GM12878 (cell line): Measurements from ENCODE around the gene ACP3. TPM values are rescaled to one million over a fixed set of nuclear protein-coding genes. Genes with fewer than 3 reads are reported as not detected.
A peak's percentile ranks its signal among the peaks of the same experiment; 100 is the strongest.

ENCODE experiments used
- BCLAF1 ChIP-seq: fragments of 450-650 bp; IDR thresholded peaks from 2 replicates; pipeline ENCODE4 v1.6.1; 2017; ENCODE audit warnings: antibody characterized with exemption, mild to moderate bottlenecking, moderate library complexity
- BHLHE40 ChIP-seq, 2 experiments: fragments of 450-650 bp in 1 of 2; IDR thresholded peaks; 2 replicates each; pipeline ENCODE4 v1.6.1; 2011 to 2017; ENCODE audit warnings: low read depth in 2 of 2, borderline replicate concordance in 1 of 2, improper control_type of control experiment in 1 of 2, low read length in 1 of 2, mild to moderate bottlenecking in 1 of 2
- CEBPB ChIP-seq, 2 experiments: fragments of 150-350 bp in 1 of 2; IDR thresholded peaks; 2 replicates each; pipeline ENCODE4 v1.6.1; 2012 to 2014; ENCODE audit warnings: low read depth in 2 of 2, low read length in 2 of 2, borderline replicate concordance in 1 of 2, inconsistent platforms in 1 of 2
- CHD2 ChIP-seq: IDR thresholded peaks from 2 replicates; pipeline ENCODE4 v1.6.1; 2011; ENCODE audit warnings: low read depth, low read length, improper control_type of control experiment, borderline replicate concordance
- CTCF ChIP-seq, 3 experiments: IDR thresholded peaks in 2 of 3; conservative IDR thresholded peaks in 1 of 3; 2 replicates each; pipeline ENCODE4 v1.5.1; 2011; ENCODE audit warnings: low read depth in 3 of 3, low read length in 3 of 3, mild to moderate bottlenecking in 3 of 3, control low read depth in 2 of 3, moderate library complexity in 2 of 3, inconsistent platforms in 1 of 3, mixed read lengths in 1 of 3; ENCODE audit not compliant: control insufficient read depth in 2 of 3, insufficient read depth in 1 of 3; ENCODE audit errors: extremely low read depth in 1 of 3
- IRF4 ChIP-seq: IDR thresholded peaks from 2 replicates; pipeline ENCODE4 v1.6.1; 2011; ENCODE audit warnings: low read depth, low read length
- JUNB ChIP-seq: IDR thresholded peaks from 2 replicates; pipeline ENCODE4 v1.6.1; 2016; ENCODE audit warnings: antibody characterized with exemption, mild to moderate bottlenecking
- PRDM15 ChIP-seq: fragments of 450-650 bp; formaldehyde crosslinking; IDR thresholded peaks from 2 replicates; pipeline ENCODE4 v1.4.0; 2020; ENCODE audit warnings: mild to moderate bottlenecking, moderate library complexity
- SIN3A ChIP-seq: IDR thresholded peaks from 2 replicates; pipeline ENCODE4 v1.6.1; 2012; ENCODE audit warnings: low read depth, low read length, improper control_type of control experiment
- SREBF1 ChIP-seq: IDR thresholded peaks from 2 replicates; pipeline ENCODE4 v1.6.1; 2012; ENCODE audit warnings: mild to moderate bottlenecking, low read length
- STAT1 ChIP-seq: fragments of 450-650 bp; conservative IDR thresholded peaks from 2 replicates; pipeline ENCODE4 v1.6.1; 2014; ENCODE audit warnings: antibody characterized with exemption, mild to moderate bottlenecking
- YBX1 ChIP-seq: fragments of 450-650 bp; IDR thresholded peaks from 2 replicates; pipeline ENCODE4 v1.6.1; 2016; ENCODE audit warnings: antibody characterized with exemption
- YY1 ChIP-seq: IDR thresholded peaks from 2 replicates; pipeline ENCODE4 v1.6.1; 2011; ENCODE audit warnings: low read depth, mild to moderate bottlenecking, low read length
- ZNF24 ChIP-seq: fragments of 450-650 bp; IDR thresholded peaks from 2 replicates; pipeline ENCODE4 v1.6.1; 2017; ENCODE audit warnings: antibody characterized with exemption, mild to moderate bottlenecking
- ZZZ3 ChIP-seq: IDR thresholded peaks from 2 replicates; pipeline ENCODE4 v1.6.1; 2011; ENCODE audit warnings: low read depth; ENCODE audit not compliant: control insufficient read depth, insufficient read length
- polyA plus RNA-seq, 11 experiments: library from polyadenylated mRNA; depleted of rRNA in 4 of 11; unstranded in 6 of 11; stranded (reverse) in 5 of 11; fragments of >200 nt; fragmentation: Nextera tagmentation in 4 of 11; fragmentation: Illumina TruSeq in 1 of 11; extraction: Ambion mirVana in 4 of 11; extraction: Trizol in 1 of 11; gene quantifications; 1 replicate in 1 of 11; 2 replicates in 10 of 11; pipeline versions ENCODE4 v1.2.1 to v1.2.3, GENCODE V29; 2011 to 2016; ENCODE audit warnings: inconsistent platforms in 2 of 11, missing spikeins in 2 of 11, low read depth in 1 of 11
- total RNA-seq, 4 experiments: library from RNA; depleted of rRNA in 3 of 4; stranded (reverse); fragments of >200 nt in 3 of 4; fragmentation: Illumina TruSeq in 1 of 4; extraction: Trizol in 1 of 4; gene quantifications; 2 replicates each; pipeline versions ENCODE4 v1.2.1 to v1.2.3, GENCODE V29; 2013 to 2021
- TF ChIP-seq, protein P1 (sequence below): fragments of 450-650 bp; IDR thresholded peaks from 2 replicates; pipeline ENCODE4 v1.6.1; 2018; ENCODE audit warnings: mild to moderate bottlenecking, low read depth, moderate library complexity; ENCODE audit not compliant: partially characterized antibody
- TF ChIP-seq, protein P2 (sequence below): IDR thresholded peaks from 2 replicates; pipeline ENCODE4 v1.6.1; 2011; ENCODE audit warnings: mild to moderate bottlenecking, low read depth, low read length, moderate library complexity; ENCODE audit not compliant: insufficient replicate concordance

ACP3 gene
- total and polyA plus RNA-seq, 10 of the 15 experiments (the other 5 are each of a cell fraction or from before 2014, with no cell fraction given) = 0.05 to 0.41 TPM; not detected in 8

GRCh38 chr3:132352556-132353143 is 35.4 kb downstream of the ACP3 start (continued):
- no peak for TF ChIP-seq PRDM15 (CRISPR knock-in tag)
- 0 out of 4 replicates have a peak, but pooled peaks of 1 of the 2 experiments have one; percentile 24 for TF ChIP-seq BHLHE40 (IDR thresholded peaks at IDR 0.05; ENCODE audit: borderline replicate concordance in 1 of 2, low read depth in 2 of 2, low read length in 1 of 2)
- TF ChIP-seq CHD2 = no peak
- TF ChIP-seq, protein P1, sequence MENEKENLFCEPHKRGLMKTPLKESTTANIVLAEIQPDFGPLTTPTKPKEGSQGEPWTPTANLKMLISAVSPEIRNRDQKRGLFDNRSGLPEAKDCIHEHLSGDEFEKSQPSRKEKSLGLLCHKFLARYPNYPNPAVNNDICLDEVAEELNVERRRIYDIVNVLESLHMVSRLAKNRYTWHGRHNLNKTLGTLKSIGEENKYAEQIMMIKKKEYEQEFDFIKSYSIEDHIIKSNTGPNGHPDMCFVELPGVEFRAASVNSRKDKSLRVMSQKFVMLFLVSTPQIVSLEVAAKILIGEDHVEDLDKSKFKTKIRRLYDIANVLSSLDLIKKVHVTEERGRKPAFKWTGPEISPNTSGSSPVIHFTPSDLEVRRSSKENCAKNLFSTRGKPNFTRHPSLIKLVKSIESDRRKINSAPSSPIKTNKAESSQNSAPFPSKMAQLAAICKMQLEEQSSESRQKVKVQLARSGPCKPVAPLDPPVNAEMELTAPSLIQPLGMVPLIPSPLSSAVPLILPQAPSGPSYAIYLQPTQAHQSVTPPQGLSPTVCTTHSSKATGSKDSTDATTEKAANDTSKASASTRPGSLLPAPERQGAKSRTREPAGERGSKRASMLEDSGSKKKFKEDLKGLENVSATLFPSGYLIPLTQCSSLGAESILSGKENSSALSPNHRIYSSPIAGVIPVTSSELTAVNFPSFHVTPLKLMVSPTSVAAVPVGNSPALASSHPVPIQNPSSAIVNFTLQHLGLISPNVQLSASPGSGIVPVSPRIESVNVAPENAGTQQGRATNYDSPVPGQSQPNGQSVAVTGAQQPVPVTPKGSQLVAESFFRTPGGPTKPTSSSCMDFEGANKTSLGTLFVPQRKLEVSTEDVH = no peak
- no peak for TF ChIP-seq STAT1
- 0 out of 2 replicates have a peak, but pooled peaks have one; percentile 12 for TF ChIP-seq JUNB
- TF ChIP-seq, protein P2, sequence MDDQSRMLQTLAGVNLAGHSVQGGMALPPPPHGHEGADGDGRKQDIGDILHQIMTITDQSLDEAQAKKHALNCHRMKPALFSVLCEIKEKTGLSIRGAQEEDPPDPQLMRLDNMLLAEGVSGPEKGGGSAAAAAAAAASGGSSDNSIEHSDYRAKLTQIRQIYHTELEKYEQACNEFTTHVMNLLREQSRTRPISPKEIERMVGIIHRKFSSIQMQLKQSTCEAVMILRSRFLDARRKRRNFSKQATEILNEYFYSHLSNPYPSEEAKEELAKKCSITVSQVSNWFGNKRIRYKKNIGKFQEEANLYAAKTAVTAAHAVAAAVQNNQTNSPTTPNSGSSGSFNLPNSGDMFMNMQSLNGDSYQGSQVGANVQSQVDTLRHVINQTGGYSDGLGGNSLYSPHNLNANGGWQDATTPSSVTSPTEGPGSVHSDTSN = no peak
- TF ChIP-seq ZNF24 = no peak
- peak; percentile 84 to 90 (median 90) for TF ChIP-seq CTCF (IDR thresholded peaks at IDR 0.05 in 2 of 3, conservative IDR thresholded peaks at IDR 0.05 in 1 of 3; ENCODE audit: control insufficient read depth in 2 of 3, extremely low read depth in 1 of 3, insufficient read depth in 1 of 3, low read depth in 3 of 3, low read length in 3 of 3)
- TF ChIP-seq BCLAF1 = no peak
- no peak for TF ChIP-seq SIN3A
- no peak for TF ChIP-seq ZZZ3
- peak; percentile 36; the same call in 1 of the 2 replicates for TF ChIP-seq YY1
- no peak for TF ChIP-seq SREBF1
- no peak for TF ChIP-seq CEBPB (IDR thresholded peaks at IDR 0.05; ENCODE audit: borderline replicate concordance in 1 of 2, low read depth in 2 of 2, low read length in 2 of 2)
- 0 out of 2 replicates have a peak, but pooled peaks have one; percentile 13 for TF ChIP-seq IRF4
- no peak for TF ChIP-seq YBX1
